Keratinocyte (primary cell): ENCODE measurements around the gene WNT9A. TPM values are rescaled to one million over a fixed set of nuclear protein-coding genes. Genes with fewer than 3 reads are reported as not detected.

Experiments
- DNase-seq: peaks from one replicate; pipeline ENCODE4 v3.0.0-alpha.2; 2011; ENCODE audit warnings: low read depth, missing footprints, low spot score
- FAIRE-seq: peaks from 2 replicates; lab custom pipeline; 2011; peaks lifted over from hg19 to GRCh38; lab: Jason Lieb, UNC
- H2AFZ ChIP-seq: 2 replicates; pipeline ENCODE4 v1.6.0; 2012; ENCODE audit warnings: low read length, control low read depth, inconsistent platforms; ENCODE audit not compliant: control insufficient read depth
- H3K27ac ChIP-seq: 2 replicates; pipeline ENCODE4 v1.5.1; 2011; ENCODE audit warnings: low read length; ENCODE audit not compliant: control insufficient read depth, insufficient read depth
- H3K27me3 ChIP-seq: 3 replicates; pipeline ENCODE4 v1.6.0; 2011; ENCODE audit warnings: low read length; ENCODE audit not compliant: control insufficient read depth, insufficient read depth; ENCODE audit errors: extremely low read depth
- H3K36me3 ChIP-seq, 2 experiments: 2 replicates in 1 of 2; 3 replicates in 1 of 2; pipeline ENCODE4 v1.5.1; 2011; ENCODE audit warnings: low read length in 2 of 2, mild to moderate bottlenecking in 1 of 2; ENCODE audit not compliant: control insufficient read depth in 2 of 2, insufficient read depth in 2 of 2; ENCODE audit errors: extremely low read depth in 1 of 2
- H3K4me1 ChIP-seq: 3 replicates; pipeline ENCODE4 v1.5.1; 2011; ENCODE audit warnings: low read length; ENCODE audit not compliant: control insufficient read depth, insufficient read depth; ENCODE audit errors: extremely low read depth
- H3K4me2 ChIP-seq: 3 replicates; pipeline ENCODE4 v1.6.0; 2011; ENCODE audit warnings: low read depth, low read length; ENCODE audit not compliant: control insufficient read depth, insufficient read depth; ENCODE audit errors: extremely low read depth
- H3K4me3 ChIP-seq, 3 experiments: fragments of 200-600 bp in 1 of 3; sonication (generic) in 1 of 3; 2 replicates in 2 of 3; 3 replicates in 1 of 3; pipeline ENCODE4 v1.5.1; 2011 to 2016; ENCODE audit warnings: low read length in 3 of 3, mild to moderate bottlenecking in 3 of 3, control low read depth in 2 of 3, inconsistent platforms in 1 of 3, low read depth in 1 of 3, mixed read lengths in 1 of 3, mixed run types in 1 of 3, moderate library complexity in 1 of 3; ENCODE audit not compliant: control insufficient read depth in 2 of 3, insufficient read depth in 2 of 3; ENCODE audit errors: extremely low read depth in 1 of 3
- H3K79me2 ChIP-seq: 2 replicates; pipeline ENCODE4 v1.6.0; 2012; ENCODE audit warnings: low read length; ENCODE audit not compliant: control insufficient read depth, insufficient read depth
- H3K9ac ChIP-seq: 3 replicates; pipeline ENCODE4 v1.6.0; 2011; ENCODE audit warnings: low read length; ENCODE audit not compliant: control insufficient read depth, insufficient read depth; ENCODE audit errors: extremely low read depth
- H3K9me1 ChIP-seq: 3 replicates; pipeline ENCODE4 v1.6.0; 2011; ENCODE audit warnings: low read length; ENCODE audit not compliant: control insufficient read depth, insufficient read depth; ENCODE audit errors: extremely low read depth
- H3K9me3 ChIP-seq: 2 replicates; pipeline ENCODE4 v1.5.1; 2012; ENCODE audit warnings: low read depth, low read length; ENCODE audit not compliant: control insufficient read depth
- H4K20me1 ChIP-seq: 3 replicates; pipeline ENCODE4 v1.6.0; 2011; ENCODE audit warnings: low read length; ENCODE audit not compliant: control insufficient read depth, insufficient read depth; ENCODE audit errors: extremely low read depth
- EZH2 ChIP-seq: IDR thresholded peaks from one replicate; pipeline ENCODE4 v1.6.1; 2012; ENCODE audit warnings: inconsistent platforms, mild to moderate bottlenecking, low read length, moderate library complexity
- dilution Hi-C: fragments of 300-500 bp; cut with MboI; formaldehyde crosslinking; loops from one replicate; pipeline ENCODE4 v1.7.0; 2020; ENCODE audit warnings: low sequenced_read_pairs; ENCODE audit not compliant: extremely low pct_ligation_motif_present
- polyA plus RNA-seq, 5 experiments: library from polyadenylated mRNA; depleted of rRNA in 3 of 5; stranded (reverse) in 3 of 5; stranded (forward) in 1 of 5; unstranded in 1 of 5; fragments of >200 nt; gene quantifications; 1 replicate in 1 of 5; 2 replicates in 3 of 5; 3 replicates in 1 of 5; pipeline versions ENCODE4 v1.2.1 to v1.2.3, GENCODE V29; 2011 to 2012; ENCODE audit warnings: missing spikeins in 2 of 5, low read depth in 1 of 5, low replicate concordance in 1 of 5
- TF ChIP-seq, protein P1 (sequence below), 3 experiments: IDR thresholded peaks in 1 of 3; conservative IDR thresholded peaks in 1 of 3; optimal IDR thresholded peaks in 1 of 3; 2 replicates in 2 of 3; 3 replicates in 1 of 3; pipeline versions ENCODE3 to v1.5.1; 2011; ENCODE audit warnings: low read length in 3 of 3, mild to moderate bottlenecking in 3 of 3, moderate library complexity in 2 of 3, control low read depth in 1 of 3, inconsistent platforms in 1 of 3; ENCODE audit not compliant: insufficient read depth in 2 of 3; ENCODE audit errors: extremely low read depth in 1 of 3

Gene WNT9A
- polyA plus RNA-seq, 1 donor (not counting 4 experiments of a cell fraction or from before 2014, with no cell fraction given) = 1.7 TPM

DNA sequence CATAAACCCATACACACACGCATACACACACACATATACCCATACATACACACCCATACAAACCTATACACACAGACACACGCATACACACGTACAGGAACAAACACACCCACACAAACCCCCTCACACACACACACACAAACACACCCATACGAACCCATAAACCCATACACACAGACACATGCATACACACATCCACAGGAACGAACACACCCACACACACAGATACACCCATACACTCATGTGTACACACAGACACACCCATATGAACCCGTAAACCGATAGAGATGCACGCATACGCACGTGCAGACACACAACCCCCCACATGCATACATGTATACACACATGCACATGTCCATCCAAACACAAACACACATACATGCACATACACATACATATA is 9.5 kb downstream of the WNT9A start:
- H4K20me1 ChIP-seq = peaks cover 9% of the 10 kb centered on the region
- H3K9me1 ChIP-seq = no peaks in the 10 kb centered on the region
- no peak overlapping the region for H3K4me3 ChIP-seq
- H3K27ac ChIP-seq = no peak overlapping the region
- no peak overlapping the region for H3K4me2 ChIP-seq
- TF ChIP-seq EZH2 = no peak
- TF ChIP-seq, protein P1, sequence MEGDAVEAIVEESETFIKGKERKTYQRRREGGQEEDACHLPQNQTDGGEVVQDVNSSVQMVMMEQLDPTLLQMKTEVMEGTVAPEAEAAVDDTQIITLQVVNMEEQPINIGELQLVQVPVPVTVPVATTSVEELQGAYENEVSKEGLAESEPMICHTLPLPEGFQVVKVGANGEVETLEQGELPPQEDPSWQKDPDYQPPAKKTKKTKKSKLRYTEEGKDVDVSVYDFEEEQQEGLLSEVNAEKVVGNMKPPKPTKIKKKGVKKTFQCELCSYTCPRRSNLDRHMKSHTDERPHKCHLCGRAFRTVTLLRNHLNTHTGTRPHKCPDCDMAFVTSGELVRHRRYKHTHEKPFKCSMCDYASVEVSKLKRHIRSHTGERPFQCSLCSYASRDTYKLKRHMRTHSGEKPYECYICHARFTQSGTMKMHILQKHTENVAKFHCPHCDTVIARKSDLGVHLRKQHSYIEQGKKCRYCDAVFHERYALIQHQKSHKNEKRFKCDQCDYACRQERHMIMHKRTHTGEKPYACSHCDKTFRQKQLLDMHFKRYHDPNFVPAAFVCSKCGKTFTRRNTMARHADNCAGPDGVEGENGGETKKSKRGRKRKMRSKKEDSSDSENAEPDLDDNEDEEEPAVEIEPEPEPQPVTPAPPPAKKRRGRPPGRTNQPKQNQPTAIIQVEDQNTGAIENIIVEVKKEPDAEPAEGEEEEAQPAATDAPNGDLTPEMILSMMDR (optimal IDR thresholded peaks at IDR 0.05 in 1 of 3, IDR thresholded peaks at IDR 0.05 in 1 of 3, conservative IDR thresholded peaks at IDR 0.05 in 1 of 3; ENCODE audit: extremely low read depth in 1 of 3, insufficient read depth in 2 of 3, low read length in 3 of 3) = no peak
- peaks cover 3% of the 10 kb centered on the region for H3K4me1 ChIP-seq
- DNase-seq (no peak), FAIRE-seq (peak; percentile 64)
- peaks cover 7% of the 10 kb centered on the region for H3K79me2 ChIP-seq
- H3K9ac ChIP-seq = no peak overlapping the region
- no peaks in the 10 kb centered on the region for H3K36me3 ChIP-seq
- H3K27me3 ChIP-seq = no peaks in the 10 kb centered on the region
- H2AFZ ChIP-seq = no peak overlapping the region
- dilution Hi-C loops = no loop called here
- H3K9me3 ChIP-seq = peaks cover 16% of the 10 kb centered on the region

- H3K9ac ChIP-seq = no peak overlapping the region
- no peaks in the 10 kb centered on the region for H3K36me3 ChIP-seq
- TF ChIP-seq, protein P1 (optimal IDR thresholded peaks at IDR 0.05 in 1 of 3, IDR thresholded peaks at IDR 0.05 in 1 of 3, conservative IDR thresholded peaks at IDR 0.05 in 1 of 3; ENCODE audit: extremely low read depth in 1 of 3, insufficient read depth in 2 of 3, low read length in 3 of 3) = no peak
- no peak for TF ChIP-seq EZH2
- DNase-seq = no peak
- no peak overlapping the region for H2AFZ ChIP-seq
- no peak overlapping the region for H3K4me3 ChIP-seq
- H3K4me1 ChIP-seq = peaks cover 3% of the 10 kb centered on the region
- no peak overlapping the region for H3K27ac ChIP-seq
- H3K4me2 ChIP-seq = no peak overlapping the region
- dilution Hi-C loops = no loop called here
- peaks cover 5% of the 10 kb centered on the region for H3K79me2 ChIP-seq
- peaks cover 9% of the 10 kb centered on the region for H4K20me1 ChIP-seq
- no peak for FAIRE-seq
- H3K9me1 ChIP-seq = no peaks in the 10 kb centered on the region
- peaks cover 16% of the 10 kb centered on the region for H3K9me3 ChIP-seq
- H3K27me3 ChIP-seq = no peaks in the 10 kb centered on the region
These were observed 9.9 kb downstream of the WNT9A start for GRCh38 chr1:227937838-227938145.
